ENCODE measurements around the gene CSTPP1.

DNA sequence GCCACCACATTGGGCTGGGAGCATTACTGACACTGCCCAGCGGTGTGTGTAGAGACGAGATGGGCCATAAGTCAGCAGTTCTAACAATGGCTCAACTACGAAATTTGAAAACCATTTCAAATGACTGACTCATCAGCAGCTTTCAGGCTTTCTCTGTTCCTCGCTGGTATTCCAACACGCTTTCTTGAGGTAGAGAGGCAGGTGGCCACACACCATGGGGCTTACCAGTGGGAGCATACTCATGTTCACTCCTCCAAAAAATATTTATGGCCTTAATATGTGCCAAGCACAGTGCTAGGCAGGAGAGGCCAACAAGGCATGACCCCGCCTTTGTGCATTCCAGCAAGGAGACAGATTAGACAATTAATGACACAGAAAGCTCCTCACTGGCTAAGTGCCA lies 219.8 kb downstream of the CSTPP1 start:
- TF ChIP-seq CTCF (IDR thresholded peaks at IDR 0.05; ENCODE audit: insufficient read depth, low read length, poor library complexity, severe bottlenecking) (no peak), EZH2phosphoT487 (conservative IDR thresholded peaks at IDR 0.05; ENCODE audit: low read length) (no peak)
